Stimulated activated CD4-positive, alpha-beta T cell treated with anti-CD3 and anti-CD28 coated beads, Interleukin-1b, Interleukin-23, amount 100 ng/mL, for 4 hours (primary cell): ENCODE data around the gene GRK1.
A peak's percentile ranks its signal among the peaks of the same experiment; 100 is the strongest.
"Not testable (repeated sequence)": the region's sequence is repeated elsewhere in the genome, so short reads cannot be mapped to it uniquely, and the experiment has no call there.

Experiments used
- DNase-seq, 2 donors: peaks; one replicate each; pipeline ENCODE4 v3.0.0-alpha.2; 2020; ENCODE audit warnings: low read depth in 2 of 2

Gene GRK1

DNA sequence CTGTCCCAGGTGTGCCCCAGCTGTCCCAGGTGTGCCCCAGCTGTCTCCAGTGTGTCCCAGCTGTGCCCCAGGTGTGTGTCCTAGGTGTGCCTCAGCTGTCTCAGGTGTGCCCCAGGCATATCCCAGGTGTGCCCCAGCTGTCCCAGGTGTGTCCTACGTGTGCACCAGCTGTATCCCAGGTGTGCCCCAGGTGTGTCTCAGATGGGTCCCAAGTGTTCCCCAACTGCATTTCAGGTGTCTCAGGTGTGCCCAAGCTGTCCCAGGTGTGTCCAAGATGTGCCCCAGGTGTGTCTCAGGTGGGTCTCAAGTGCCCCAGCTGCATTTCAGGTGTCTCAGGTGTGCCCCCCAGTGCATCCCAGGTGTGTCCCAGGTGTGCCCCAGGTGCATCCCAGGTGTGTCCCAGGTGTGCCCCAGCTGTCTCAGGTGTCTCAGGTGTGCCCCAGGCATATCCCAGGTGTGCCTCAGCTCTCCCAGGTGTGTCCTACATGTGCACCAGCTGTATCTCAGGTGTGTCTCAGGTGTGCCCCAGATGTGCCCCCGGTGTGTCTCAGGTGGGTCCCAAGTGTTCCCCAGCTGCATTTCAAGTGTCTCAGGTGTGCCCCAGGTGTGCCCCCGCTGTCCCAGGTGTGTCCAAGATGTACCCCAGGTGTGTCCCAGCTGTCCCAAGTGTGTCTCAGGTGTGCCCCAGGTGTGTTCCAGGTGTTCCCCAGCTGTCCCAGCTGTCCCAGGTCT, 1.3 kb upstream of the GRK1 start:
- DNase-seq, result no peak

DNA sequence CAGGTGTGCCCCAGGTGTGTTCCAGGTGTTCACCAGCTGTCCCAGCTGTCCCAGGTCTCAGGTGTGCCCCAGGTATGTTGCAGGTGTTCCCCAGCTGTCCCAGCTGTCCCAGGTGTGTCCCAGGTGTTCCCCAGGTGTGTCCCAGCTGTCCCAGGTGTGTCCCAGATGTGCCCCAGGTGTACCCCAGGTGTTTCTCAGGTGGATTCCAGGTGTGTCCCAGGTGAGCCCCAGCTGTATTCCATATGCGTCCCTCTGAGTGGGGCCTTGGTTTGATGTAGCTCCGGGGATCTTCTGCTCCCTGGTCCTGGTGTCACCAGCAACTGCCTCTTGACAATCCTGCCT, 719 bp upstream of the GRK1 start:
- DNase-seq, result no peak

DNA sequence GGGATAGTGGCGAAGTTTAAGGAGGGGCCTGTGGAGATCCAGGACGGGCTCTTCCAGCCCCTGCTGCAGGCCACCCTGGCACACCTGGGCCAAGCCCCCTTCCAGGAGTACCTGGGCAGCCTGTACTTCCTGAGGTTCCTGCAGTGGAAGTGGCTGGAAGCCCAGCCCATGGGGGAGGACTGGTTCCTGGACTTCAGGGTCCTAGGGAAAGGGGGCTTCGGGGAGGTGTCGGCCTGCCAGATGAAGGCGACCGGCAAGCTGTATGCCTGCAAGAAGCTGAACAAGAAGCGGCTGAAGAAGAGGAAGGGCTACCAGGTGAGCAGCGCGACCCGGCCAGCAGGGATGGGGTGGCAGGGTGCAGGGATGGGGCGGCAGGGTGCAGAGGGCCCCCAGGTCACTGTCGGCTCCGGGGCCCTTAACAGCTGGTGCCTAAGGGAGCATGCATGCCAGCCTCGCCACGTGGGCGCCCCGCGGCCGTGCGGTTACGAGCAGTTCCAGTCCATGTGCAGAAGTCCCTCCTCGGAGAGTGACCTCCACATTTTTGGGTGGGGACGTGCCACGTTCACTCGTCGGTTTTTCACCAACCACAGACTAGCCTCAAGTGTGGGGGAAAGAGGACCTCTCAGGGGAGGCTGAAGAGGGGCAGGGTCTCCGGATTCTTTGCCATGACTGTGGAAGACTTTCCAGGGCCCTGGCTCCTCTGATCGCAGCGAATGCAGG, 912 bp downstream of the GRK1 start:
- DNase-seq, result no peak

DNA sequence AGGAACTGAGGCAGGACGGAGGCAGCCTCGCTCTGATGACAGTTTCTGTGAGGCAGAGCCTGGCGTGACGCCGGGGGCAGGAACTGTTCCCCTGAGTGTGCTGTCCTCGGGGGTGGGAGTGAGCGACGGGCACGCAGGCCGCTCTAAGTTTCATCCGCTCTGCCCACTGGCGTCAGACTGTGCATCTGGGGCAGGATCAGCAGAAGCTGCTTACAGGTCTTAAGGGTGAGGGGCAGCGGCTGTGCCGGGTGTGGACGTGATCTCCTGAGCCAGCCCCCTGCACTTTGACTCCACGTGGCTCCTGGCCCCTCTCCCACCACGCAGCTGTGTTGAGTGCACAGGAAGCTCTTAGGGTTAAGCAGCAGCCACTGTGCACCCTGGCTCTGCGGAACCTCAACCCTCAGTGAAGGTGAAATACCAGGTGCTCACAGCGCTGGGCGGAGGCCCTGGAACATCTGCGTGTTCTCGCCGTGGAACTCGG, 1.5 kb downstream of the GRK1 start:
- DNase-seq, result no peak

DNA sequence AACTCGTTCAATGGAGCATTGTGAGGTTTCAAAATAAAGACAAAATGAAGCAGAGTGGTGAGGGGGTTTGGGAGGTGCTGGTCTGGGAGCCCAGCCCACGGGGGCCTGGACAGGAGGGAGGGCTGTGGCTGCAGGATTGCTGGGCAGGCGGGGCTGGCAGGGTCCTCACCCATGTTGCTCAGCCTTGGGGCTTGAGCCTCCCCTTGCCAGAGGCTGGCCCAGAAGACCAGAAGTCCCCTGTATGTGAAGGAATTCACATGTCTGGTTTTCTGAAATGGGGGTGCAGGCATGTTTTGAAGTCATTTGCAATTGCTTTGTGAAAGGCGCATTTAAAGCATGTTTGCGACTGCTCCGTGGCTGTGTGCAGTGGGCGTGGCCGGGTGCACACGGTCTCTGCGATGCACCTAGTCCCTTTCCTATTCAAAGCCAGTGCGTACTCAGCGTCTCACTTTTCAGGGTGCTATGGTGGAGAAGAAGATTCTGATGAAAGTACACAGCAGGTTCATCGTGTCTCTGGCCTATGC, 2.3 kb downstream of the GRK1 start:
- no peak for DNase-seq

DNA sequence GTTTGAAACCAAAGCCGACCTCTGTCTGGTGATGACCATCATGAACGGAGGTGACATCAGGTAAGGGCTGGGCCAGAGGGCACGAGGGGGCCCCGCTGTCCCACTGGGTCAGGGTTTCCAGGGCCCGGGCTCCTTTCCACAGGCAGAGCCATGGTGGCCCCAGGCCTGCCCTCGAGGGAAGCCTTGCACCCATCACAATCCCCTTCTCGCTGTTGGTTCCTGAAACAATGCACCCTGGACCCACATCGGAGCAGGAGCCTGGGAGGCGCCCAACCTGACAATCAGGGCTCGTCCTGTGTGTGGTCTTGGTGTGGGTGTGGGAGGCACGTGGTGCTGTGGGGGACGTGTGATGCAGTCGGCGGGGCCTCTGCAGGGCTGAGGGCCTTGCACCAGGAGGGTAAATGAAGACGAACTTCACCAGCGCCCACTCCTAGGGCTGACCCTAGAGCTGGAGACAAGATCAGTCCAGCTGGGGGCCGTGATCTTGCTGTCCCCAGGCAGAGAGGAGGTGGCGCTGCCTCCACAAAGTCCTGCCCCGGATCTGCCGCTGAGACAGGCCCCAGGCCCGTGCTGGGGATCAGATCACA, 2.8 kb downstream of the GRK1 start:
- no peak for DNase-seq

DNA sequence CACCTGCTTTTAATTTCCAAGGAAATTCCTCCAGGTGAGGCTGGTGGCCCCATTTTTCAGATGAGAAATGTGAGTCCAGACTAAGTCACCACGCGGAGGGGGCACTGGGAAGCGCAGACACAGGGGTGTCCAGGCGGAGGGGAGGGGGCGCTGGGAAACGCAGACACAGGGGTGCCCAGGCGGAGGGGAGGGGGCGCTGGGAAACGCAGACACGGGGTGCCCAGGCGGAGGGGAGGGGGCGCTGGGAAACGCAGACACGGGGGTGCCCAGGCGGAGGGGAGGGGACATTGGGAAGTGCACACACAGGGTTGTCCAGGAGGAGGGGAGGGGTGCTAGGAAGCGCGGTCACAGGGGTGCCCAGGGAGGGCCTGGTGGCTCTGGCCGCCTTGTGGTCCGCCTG, 3.5 kb downstream of the GRK1 start:
- DNase-seq, result no peak

DNA sequence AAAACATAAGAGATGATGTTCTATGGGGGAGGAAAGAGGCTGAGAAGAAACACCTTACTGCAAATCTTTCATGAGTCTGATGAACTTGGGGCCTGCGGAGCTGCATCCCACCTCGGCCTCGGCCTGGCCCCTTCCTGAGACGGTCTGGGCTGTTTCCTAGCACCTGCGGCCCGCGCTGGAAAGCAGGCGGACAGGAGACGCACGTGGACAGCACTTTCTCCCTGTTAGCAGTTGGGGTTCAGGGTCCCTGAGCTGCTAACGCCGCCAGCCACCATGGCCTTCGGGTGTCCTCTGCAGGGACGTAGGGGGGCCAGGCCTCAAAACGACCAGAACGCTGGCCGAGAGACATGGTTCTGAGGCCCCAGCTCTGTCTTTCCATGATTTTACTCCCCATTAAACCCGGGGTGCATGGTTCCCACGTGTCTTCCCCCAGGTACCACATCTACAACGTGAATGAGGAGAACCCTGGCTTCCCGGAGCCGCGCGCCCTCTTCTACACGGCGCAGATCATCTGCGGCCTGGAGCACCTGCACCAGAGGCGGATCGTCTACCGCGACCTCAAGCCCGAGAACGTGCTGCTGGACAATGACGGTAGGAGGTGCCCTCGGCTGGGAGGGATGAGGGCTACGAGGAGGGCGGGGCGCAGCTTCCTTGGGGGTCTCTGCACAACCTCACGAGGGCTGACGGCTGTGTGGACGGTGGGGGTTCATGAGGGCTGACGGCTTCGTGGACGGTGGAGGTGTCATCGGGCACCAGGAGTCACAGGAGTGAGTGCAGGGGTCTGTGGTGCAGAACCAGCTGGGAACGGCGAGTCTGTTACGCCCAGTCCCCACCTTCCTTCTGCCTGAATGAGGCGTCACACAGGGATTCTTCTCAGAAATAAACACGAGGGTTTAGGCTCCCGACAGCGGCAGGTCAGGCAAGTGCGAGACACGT, 4.3 kb downstream of the GRK1 start:
- no peak for DNase-seq

DNA sequence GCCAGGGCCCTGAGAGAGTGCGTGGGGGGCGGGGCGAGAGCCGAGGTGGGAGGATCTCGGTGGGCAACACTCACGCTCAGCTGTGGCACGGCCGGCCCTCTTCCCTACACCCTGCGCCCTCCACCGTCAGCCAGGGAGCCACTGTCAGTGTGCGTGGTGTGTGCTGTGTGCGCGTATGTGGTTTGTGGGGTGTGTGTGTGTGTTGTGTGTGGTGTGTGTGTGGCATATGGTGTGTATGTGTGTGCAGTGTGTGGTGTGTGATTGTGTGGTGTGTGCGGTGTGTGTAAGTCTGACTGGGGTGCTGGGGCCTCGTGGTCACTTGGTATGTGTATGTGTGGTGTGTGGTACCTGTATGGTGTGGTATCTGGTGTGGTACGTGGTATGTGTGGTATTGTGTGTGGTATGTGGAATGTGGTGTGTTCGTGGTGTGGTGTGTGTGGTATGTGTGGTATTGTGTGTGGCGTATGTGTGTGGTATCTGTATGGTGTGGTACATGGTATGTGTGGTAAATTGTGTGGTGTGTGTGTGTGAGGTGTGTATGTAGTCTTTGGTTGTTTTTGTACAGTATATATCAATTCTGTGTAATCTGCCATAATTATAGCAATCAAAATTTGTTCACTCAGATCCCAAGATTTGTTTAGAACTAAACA, 5.1 kb downstream of the GRK1 start:
- no peak for DNase-seq

DNA sequence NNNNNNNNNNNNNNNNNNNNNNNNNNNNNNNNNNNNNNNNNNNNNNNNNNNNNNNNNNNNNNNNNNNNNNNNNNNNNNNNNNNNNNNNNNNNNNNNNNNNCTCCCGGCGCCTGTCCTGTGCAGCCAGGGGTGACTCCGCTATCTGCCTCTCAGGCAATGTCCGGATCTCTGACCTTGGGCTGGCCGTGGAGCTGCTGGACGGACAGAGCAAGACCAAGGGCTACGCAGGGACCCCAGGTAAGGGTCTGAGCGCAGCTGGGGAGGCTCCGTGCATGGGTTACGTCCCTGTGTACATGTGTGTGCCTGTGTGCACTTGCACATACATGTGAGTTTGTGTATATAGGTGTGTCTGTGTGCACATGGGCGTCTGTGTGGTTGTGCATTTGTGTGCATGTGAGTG, 55.9 kb downstream of the GRK1 start:
- no peak for DNase-seq

DNA sequence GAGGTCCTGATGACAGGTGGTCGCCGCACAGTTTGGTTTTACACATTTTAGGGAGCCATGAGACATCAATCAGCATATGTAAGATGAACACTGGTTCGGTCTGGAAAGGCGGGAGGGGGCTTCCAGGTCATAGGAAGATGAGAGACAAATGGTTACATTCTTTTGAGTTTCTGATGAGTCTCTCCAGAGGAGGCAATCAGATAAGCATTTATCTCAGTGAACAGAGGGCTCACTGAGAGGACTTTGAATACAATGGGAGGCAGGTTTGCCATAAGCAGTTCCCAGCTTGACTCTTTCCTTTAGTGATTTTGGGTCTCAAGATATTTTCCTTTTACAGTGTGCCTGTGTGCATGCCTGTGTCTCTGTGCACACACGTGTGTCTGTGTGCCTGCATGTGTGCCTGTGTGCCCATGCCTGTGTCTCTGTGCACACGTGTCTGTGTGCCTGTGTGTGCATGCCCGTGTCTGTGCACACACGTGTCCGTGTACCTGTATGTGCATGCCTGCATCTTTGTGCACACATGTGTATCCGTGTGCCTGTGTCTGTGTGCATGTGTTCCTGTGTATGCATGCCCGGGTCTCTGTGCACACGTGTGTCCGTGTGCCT, 56.5 kb downstream of the GRK1 start:
- DNase-seq, result no peak

DNA sequence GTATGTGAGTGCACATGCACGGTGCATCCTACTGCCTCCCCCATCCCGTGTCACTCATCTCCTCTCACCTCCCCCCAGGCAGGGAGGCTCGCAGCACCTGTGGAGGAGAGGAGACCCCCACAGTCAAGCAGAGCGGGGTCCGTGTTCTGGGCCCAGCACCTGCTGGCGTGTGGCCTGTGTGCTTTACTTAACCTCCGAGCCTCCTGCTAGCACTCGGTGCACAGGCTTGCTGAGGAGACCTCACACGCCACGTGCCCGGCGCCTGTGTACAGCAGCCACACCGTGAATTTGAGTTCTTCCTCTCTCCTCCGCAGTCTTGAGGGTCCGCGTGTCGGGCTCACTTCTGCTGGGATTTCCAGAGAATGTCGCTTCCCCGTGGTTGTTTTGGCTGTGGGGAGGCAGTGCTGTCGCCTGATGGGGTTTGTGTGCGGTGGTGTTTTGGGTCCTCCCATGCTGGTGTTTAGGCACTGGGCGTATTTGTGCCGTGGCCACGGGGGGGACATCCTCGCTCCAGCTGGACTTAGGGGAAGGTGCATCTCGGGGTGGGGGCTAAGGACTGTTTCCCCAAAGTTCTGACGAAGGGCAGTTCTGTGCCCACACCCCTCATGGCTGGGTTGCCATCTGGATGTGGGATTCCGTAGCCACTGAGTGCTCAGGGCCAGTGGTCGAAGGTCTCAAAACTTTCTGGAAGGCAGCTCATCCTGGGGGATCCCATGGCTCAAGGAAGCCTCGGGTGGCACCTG, 57.2 kb downstream of the GRK1 start:
- no peak for DNase-seq

DNA sequence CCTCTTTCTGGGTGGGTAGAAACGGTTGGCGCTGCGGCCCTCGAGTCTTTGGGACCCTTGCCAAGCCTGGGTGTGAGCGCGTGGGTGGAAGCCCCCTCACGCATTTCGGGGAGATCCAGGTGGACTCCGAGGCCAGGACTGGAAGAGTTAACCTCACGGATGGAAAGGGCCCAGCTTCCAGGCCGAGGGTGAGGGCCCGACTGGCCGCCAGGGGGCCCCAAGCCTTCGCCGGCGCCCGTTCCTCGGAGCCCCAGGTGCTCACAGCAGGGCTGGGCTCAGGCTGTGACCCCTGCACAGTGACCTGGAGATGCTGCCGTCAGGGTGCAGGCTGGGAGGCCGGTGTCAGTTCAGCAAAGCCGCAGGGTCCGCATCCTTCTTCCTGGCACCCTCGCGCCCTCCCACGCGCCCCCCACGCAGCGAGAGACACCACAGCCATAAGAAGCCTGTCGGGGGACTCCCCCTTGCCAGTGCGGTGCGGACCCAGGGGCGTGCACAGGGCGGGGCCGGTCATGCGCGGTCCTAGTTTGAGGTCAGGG, 57.8 kb downstream of the GRK1 start:
- DNase-seq, result peak; percentile 77 to 85

DNA sequence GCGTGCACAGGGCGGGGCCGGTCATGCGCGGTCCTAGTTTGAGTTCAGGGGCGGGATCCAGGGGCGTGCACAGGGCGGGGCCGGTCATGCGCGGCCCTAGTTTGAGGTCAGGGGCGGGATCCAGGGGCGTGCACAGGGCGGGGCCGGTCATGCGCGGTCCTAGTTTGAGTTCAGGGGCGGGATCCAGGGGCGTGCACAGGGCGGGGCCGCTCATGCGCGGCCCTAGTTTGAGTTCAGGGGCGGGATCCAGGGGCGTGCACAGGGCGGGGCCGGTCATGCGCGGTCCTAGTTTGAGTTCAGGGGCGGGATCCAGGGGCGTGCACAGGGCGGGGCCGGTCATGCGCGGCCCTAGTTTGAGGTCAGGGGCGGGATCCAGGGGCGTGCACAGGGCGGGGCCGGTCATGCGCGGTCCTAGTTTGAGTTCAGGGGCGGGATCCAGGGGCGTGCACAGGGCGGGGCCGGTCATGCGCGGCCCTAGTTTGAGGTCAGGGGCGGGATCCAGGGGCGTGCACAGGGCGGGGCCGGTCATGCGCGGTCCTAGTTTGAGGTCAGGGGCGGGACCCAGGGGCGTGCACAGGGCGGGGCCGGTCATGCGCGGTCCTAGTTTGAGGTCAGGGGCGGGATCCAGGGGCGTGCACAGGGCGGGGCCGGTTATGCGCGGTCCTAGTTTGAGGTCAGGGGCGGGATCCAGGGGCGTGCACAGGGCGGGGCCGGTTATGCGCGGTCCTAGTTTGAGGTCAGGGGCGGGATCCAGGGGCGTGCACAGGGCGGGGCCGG, 58.5 kb downstream of the GRK1 start:
- peak; percentile 47 to 56 for DNase-seq

DNA sequence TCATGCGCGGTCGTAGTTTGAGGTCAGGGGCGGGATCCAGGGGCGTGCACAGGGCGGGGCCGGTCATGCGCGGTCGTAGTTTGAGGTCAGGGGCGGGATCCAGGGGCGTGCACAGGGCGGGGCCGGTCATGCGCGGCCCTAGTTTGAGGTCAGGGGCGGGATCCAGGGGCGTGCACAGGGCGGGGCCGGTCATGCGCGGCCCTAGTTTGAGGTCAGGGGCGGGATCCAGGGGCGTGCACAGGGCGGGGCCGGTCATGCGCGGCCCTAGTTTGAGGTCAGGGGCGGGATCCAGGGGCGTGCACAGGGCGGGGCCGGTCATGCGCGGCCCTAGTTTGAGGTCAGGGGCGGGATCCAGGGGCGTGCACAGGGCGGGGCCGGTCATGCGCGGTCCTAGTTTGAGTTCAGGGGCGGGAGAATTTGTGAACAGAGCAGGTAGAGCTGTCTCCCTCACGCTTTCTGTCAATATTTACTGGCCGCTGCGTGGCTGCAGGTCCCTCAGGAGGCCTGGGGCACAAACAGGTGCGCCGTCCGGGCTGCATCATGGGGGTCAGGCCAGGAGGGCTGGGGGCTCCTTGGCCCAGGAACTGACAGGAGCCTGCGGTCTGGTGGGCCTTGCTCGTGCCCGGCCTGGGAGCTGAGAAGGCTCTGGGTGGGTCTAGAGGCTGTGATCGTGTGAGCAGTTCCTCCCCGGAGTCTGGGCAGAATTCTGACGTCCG, 59.2 kb downstream of the GRK1 start:
- not testable (repeated sequence) for DNase-seq

DNA sequence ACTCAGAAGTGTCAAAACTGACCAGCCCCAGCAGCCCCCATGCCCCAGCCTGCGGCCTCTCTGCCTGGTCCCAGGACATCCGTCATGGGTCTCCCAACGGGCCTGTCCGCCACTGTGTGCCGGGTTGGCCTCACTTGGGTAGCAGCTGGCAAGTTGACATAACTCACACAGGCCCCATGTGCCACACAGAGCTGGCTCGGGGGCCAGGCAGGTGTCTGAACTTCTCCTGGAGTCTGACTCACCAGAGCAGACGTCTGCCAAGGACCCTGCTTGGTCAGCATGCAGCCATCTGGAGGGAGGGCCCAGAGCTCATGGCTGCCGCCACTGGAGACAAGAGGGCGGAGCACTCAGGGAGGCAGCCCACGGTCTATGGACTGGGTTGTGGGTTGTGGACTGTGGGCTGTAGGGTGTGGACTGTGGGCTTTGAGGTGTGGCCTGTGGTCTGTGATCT, 60.0 kb downstream of the GRK1 start:
- DNase-seq, result no peak

DNA sequence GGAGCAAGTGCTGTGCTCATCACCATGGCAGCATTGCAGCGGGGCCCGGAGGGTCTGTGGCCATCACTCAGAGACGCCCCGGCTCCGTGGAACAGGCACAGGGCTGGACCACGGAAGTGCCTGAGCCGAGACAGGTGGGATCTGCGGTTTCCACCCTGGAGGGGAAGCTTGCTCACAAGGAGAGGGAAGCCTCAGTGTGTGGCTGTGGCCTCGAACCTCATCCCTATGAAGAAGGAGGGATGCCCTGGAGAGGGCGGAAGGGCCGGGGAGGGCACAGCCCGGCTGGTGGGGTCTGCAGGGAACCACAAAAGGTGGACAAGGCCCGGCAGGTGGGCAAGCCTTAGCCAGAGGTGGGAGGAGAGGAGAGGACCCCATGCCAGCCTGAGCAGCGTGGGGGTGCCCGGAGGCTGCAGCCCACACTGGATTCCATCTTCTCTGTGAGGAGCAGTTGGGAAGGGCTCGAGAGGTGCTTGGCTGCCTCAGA, 61.6 kb downstream of the GRK1 start:
- DNase-seq, result no peak
